ENCODE data around the gene FAM229B.

DNA sequence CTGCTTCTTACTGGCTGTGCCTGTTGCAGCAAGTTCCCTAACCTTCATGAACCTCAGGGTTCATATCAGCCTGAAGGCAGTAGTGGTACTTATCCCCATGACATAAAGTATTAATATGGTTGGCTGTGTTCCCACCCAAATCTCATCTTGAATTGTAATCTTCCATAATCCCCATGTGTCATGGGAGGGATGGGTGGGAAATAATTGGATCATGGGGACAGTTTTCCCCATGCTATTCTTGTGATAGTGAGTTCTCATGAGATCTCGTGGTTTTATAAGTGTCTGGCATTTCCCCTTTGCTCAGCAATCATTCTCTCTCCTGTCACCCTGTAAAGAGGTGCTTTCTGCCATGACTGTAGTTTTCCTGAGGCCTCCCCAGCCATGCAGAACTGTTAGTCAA is 61.8 kb downstream of the FAM229B start:
- TF ChIP-seq EP300 (IDR thresholded peaks at IDR 0.05) (no peak), POLR2A (IDR thresholded peaks at IDR 0.05) (no peak)
- TF ChIP-seq, protein P1, sequence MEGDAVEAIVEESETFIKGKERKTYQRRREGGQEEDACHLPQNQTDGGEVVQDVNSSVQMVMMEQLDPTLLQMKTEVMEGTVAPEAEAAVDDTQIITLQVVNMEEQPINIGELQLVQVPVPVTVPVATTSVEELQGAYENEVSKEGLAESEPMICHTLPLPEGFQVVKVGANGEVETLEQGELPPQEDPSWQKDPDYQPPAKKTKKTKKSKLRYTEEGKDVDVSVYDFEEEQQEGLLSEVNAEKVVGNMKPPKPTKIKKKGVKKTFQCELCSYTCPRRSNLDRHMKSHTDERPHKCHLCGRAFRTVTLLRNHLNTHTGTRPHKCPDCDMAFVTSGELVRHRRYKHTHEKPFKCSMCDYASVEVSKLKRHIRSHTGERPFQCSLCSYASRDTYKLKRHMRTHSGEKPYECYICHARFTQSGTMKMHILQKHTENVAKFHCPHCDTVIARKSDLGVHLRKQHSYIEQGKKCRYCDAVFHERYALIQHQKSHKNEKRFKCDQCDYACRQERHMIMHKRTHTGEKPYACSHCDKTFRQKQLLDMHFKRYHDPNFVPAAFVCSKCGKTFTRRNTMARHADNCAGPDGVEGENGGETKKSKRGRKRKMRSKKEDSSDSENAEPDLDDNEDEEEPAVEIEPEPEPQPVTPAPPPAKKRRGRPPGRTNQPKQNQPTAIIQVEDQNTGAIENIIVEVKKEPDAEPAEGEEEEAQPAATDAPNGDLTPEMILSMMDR (IDR thresholded peaks at IDR 0.05) = no peak

All from ovary (tissue), 3 donors.